ENCODE results near the gene SCGN.

DNA sequence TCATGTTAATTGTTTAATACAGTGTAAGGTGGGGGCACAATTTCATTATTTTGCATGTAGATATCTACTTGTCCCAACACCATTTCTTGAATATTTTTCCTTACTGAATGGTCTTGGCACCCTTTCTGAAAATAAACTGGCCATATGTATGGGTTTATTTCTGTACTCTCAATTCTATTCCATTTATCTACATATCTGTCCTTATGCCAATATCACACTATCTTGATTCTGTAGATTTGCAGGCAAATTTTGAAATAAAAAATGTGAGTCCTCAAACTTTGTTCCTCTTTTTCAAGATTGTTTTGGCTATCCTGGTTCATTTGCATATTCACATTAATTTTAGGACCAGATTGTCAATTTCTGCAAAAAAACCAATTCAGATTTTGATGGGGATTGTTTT is 34.8 kb downstream of the SCGN start:
- TF ChIP-seq, protein P1, sequence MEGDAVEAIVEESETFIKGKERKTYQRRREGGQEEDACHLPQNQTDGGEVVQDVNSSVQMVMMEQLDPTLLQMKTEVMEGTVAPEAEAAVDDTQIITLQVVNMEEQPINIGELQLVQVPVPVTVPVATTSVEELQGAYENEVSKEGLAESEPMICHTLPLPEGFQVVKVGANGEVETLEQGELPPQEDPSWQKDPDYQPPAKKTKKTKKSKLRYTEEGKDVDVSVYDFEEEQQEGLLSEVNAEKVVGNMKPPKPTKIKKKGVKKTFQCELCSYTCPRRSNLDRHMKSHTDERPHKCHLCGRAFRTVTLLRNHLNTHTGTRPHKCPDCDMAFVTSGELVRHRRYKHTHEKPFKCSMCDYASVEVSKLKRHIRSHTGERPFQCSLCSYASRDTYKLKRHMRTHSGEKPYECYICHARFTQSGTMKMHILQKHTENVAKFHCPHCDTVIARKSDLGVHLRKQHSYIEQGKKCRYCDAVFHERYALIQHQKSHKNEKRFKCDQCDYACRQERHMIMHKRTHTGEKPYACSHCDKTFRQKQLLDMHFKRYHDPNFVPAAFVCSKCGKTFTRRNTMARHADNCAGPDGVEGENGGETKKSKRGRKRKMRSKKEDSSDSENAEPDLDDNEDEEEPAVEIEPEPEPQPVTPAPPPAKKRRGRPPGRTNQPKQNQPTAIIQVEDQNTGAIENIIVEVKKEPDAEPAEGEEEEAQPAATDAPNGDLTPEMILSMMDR (conservative IDR thresholded peaks at IDR 0.05; ENCODE audit: low read depth, low read length), result no peak
- TF ChIP-seq CEBPB (IDR thresholded peaks at IDR 0.05; ENCODE audit: low read depth, low read length) (no peak), RCOR1 (IDR thresholded peaks at IDR 0.05; ENCODE audit: insufficient replicate concordance, low read length) (no peak), RFX5 (IDR thresholded peaks at IDR 0.05; ENCODE audit: low read depth, low read length) (no peak), POLR2A (IDR thresholded peaks at IDR 0.05; ENCODE audit: low read depth, low read length) (no peak), MAFK (IDR thresholded peaks at IDR 0.05; ENCODE audit: low read depth, low read length) (no peak), MAZ (IDR thresholded peaks at IDR 0.05; ENCODE audit: borderline replicate concordance, low read depth, low read length) (no peak), BHLHE40 (IDR thresholded peaks at IDR 0.05; ENCODE audit: low read depth, low read length) (no peak)
- TF ChIP-seq, protein P2, sequence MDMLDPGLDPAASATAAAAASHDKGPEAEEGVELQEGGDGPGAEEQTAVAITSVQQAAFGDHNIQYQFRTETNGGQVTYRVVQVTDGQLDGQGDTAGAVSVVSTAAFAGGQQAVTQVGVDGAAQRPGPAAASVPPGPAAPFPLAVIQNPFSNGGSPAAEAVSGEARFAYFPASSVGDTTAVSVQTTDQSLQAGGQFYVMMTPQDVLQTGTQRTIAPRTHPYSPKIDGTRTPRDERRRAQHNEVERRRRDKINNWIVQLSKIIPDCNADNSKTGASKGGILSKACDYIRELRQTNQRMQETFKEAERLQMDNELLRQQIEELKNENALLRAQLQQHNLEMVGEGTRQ (IDR thresholded peaks at IDR 0.05; ENCODE audit: low read depth, low read length), result no peak
